GM12892 (cell line): ENCODE results near the gene KCTD3.

ENCODE experiments used
- POLR2A ChIP-seq: IDR thresholded peaks from 2 replicates; pipeline ENCODE4 v1.6.1; 2011; ENCODE audit warnings: low read depth, low read length, control low read depth
- POLR2AphosphoS5 ChIP-seq: IDR thresholded peaks from 2 replicates; pipeline ENCODE4 v1.6.1; 2011; ENCODE audit warnings: low read depth, low read length, control low read depth
- TAF1 ChIP-seq: IDR thresholded peaks from 2 replicates; pipeline ENCODE4 v1.6.1; 2011; ENCODE audit warnings: low read depth, mild to moderate bottlenecking, control low read depth, low read length, borderline replicate concordance

DNA sequence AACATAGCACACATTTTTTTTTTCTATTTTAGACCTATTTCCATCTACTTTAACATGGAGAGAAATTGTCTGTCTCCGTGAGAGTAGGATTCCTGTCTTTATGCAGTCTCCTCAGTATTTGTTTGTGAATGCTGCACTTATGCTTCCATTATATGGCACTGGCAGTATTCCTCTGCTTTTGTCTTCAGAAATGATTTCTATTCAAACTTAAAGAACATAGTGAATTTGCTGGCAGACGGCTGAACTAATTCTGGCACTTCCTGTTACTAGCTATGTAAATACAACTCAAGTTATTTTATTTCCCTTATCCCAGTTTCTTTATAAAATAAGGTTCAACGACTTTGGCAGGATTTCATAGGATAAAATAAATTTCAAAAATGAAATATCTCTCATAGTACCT is 45.3 kb downstream of the KCTD3 start:
- TF ChIP-seq POLR2A (no peak), POLR2AphosphoS5 (no peak), TAF1 (no peak)
